Activated CD4-positive, alpha-beta memory T cell treated with anti-CD3 and anti-CD28 coated beads for 36 hours (primary cell): ENCODE measurements around the gene TIAM1. TPM values are rescaled to one million over a fixed set of nuclear protein-coding genes. Genes with fewer than 3 reads are reported as not detected.

Experiments used
- CTCF ChIA-PET: fragments of 350-600 bp; sonication (Branson Sonifier 250); formaldehyde crosslinking; loops from one replicate; lab custom pipeline; 2021; ENCODE audit warnings: antibody characterized with exemption, inconsistent platforms; lab: Charles Lee
- POLR2A ChIA-PET: fragments of 350-600 bp; sonication (Branson Sonifier 250); formaldehyde crosslinking; loops from one replicate; lab custom pipeline; 2021; ENCODE audit warnings: antibody characterized with exemption; lab: Charles Lee
- DNase-seq: peaks from one replicate; pipeline ENCODE4 v3.0.0-alpha.2; 2020
- H3K27ac Mint-ChIP-seq: one replicate; pipeline ENCODE4 v1.8.0; 2021; ENCODE audit warnings: mixed read lengths
- H3K27me3 Mint-ChIP-seq: one replicate; pipeline ENCODE4 v1.8.0; 2021; ENCODE audit warnings: mixed read lengths
- H3K36me3 Mint-ChIP-seq: one replicate; pipeline ENCODE4 v1.8.0; 2021; ENCODE audit warnings: mixed read lengths
- H3K4me1 Mint-ChIP-seq: one replicate; pipeline ENCODE4 v1.8.0; 2021; ENCODE audit warnings: low read depth, mixed read lengths
- H3K4me3 Mint-ChIP-seq: one replicate; pipeline ENCODE4 v1.8.0; 2021; ENCODE audit warnings: mild to moderate bottlenecking, mixed read lengths
- H3K9me3 Mint-ChIP-seq: one replicate; pipeline ENCODE4 v1.8.0; 2021; ENCODE audit warnings: mixed read lengths
- intact Hi-C: fragments of 100-400 bp; cut with micrococcal nuclease; formaldehyde crosslinking; loops from one replicate; pipeline ENCODE4 v1.15.1; 2023
- total RNA-seq, 2 experiments: library from RNA; stranded (reverse); gene quantifications; one replicate each; pipeline ENCODE4 v1.2.3, GENCODE V29; 2021

Gene TIAM1
- total RNA-seq, 2 experiments from 2014 or later: 74.8 to 74.9 TPM

GRCh38 chr21:31141389-31142000 lies 202.6 kb downstream of the TIAM1 start:
- ChIA-PET CTCF (interaction anchor here (0.6 kb wide), 1 partner anchor 38 kb away, joined by 3 read pairs; no protein-coding TSS in a partner anchor), POLR2A (interaction anchor here (0.7 kb wide), 1 partner anchor 9 kb away, joined by 3 read pairs; no protein-coding TSS in a partner anchor)

GRCh38 chr21:31140676-31141075 lies 203.4 kb downstream of the TIAM1 start:
- H3K4me3 Mint-ChIP-seq: no peak overlapping the region
- peak overlapping the region; percentile 1 for H3K27ac Mint-ChIP-seq
- H3K9me3 Mint-ChIP-seq: no peaks in the 10 kb centered on the region
- peaks cover 49% of the 10 kb centered on the region for H3K36me3 Mint-ChIP-seq
- ChIA-PET POLR2A (interaction anchor here (0.7 kb wide), 1 partner anchor 9 kb away, joined by 3 read pairs; no protein-coding TSS in a partner anchor), CTCF (no interaction called here)
- intact Hi-C loops: no loop called here
- DNase-seq: no peak
- no peaks in the 10 kb centered on the region for H3K27me3 Mint-ChIP-seq
- H3K4me1 Mint-ChIP-seq: peaks cover 34% of the 10 kb centered on the region

More at GRCh38 chr21:31141389-31142000, 202.6 kb downstream of the TIAM1 start:
- peak overlapping the region; percentile 56 for H3K27ac Mint-ChIP-seq
- no peaks in the 10 kb centered on the region for H3K9me3 Mint-ChIP-seq
- no peak overlapping the region for H3K4me3 Mint-ChIP-seq
- DNase-seq: no peak
- intact Hi-C loops: no loop called here
- H3K4me1 Mint-ChIP-seq: peaks cover 33% of the 10 kb centered on the region
- peaks cover 49% of the 10 kb centered on the region for H3K36me3 Mint-ChIP-seq
- no peaks in the 10 kb centered on the region for H3K27me3 Mint-ChIP-seq

- Mint-ChIP-seq H3K9me3 (no peaks in the 10 kb centered on the region), H3K27me3 (no peaks in the 10 kb centered on the region), H3K36me3 (peaks cover 55% of the 10 kb centered on the region), H3K4me3 (no peak overlapping the region), H3K4me1 (peaks cover 38% of the 10 kb centered on the region), H3K27ac (peak overlapping the region; percentile 19)
- ChIA-PET CTCF (no interaction called here), POLR2A (no interaction called here)
- DNase-seq: no peak
- intact Hi-C loops: no loop called here
Measured at GRCh38 chr21:31140025-31140424, 204.0 kb downstream of the TIAM1 start.

- no peak overlapping the region for H3K27ac Mint-ChIP-seq
- H3K4me3 Mint-ChIP-seq: no peak overlapping the region
- peaks cover 71% of the 10 kb centered on the region for H3K36me3 Mint-ChIP-seq
- intact Hi-C loops: no loop called here
- ChIA-PET CTCF (interaction anchor here (1.1 kb wide), 1 partner anchor 39 kb away, joined by 3 read pairs; no protein-coding TSS in a partner anchor), POLR2A (no interaction called here)
- no peak for DNase-seq
- no peaks in the 10 kb centered on the region for H3K27me3 Mint-ChIP-seq
- peaks cover 57% of the 10 kb centered on the region for H3K4me1 Mint-ChIP-seq
- H3K9me3 Mint-ChIP-seq: no peaks in the 10 kb centered on the region
Measured at GRCh38 chr21:31137960-31138359, 206.1 kb downstream of the TIAM1 start.

GRCh38 chr21:31136891-31137290 lies 207.2 kb downstream of the TIAM1 start:
- no peak for DNase-seq
- no peak overlapping the region for H3K27ac Mint-ChIP-seq
- no peak overlapping the region for H3K4me3 Mint-ChIP-seq
- ChIA-PET CTCF (interaction anchor here (1.0 to 1.1 kb wide), 2 partner anchors 38 to 47 kb away, joined by 3 read pairs; no protein-coding TSS in a partner anchor), POLR2A (no interaction called here)
- no peaks in the 10 kb centered on the region for H3K9me3 Mint-ChIP-seq
- peaks cover 74% of the 10 kb centered on the region for H3K36me3 Mint-ChIP-seq
- H3K27me3 Mint-ChIP-seq: no peaks in the 10 kb centered on the region
- H3K4me1 Mint-ChIP-seq: peaks cover 63% of the 10 kb centered on the region
- intact Hi-C loops: no loop called here

GRCh38 chr21:31135531-31136184 lies 208.4 kb downstream of the TIAM1 start:
- peaks cover 64% of the 10 kb centered on the region for H3K4me1 Mint-ChIP-seq
- DNase-seq: no peak
- ChIA-PET POLR2A (interaction anchor here (0.7 to 1.0 kb wide), 2 partner anchors 41 to 85 kb away, joined by 4 read pairs; no protein-coding TSS in a partner anchor), CTCF (interaction anchor here (1.0 to 1.1 kb wide), 2 partner anchors 36 to 48 kb away, joined by 3 read pairs; no protein-coding TSS in a partner anchor)
- H3K27ac Mint-ChIP-seq: no peak overlapping the region
- no peaks in the 10 kb centered on the region for H3K27me3 Mint-ChIP-seq
- intact Hi-C loops: no loop called here
- peaks cover 77% of the 10 kb centered on the region for H3K36me3 Mint-ChIP-seq
- no peaks in the 10 kb centered on the region for H3K9me3 Mint-ChIP-seq
- no peak overlapping the region for H3K4me3 Mint-ChIP-seq

- peak; percentile 40 for DNase-seq
- Mint-ChIP-seq H3K4me3 (peak overlapping the region; percentile 64), H3K27ac (peak overlapping the region; percentile 95), H3K27me3 (no peaks in the 10 kb centered on the region), H3K9me3 (no peaks in the 10 kb centered on the region), H3K4me1 (peaks cover 65% of the 10 kb centered on the region), H3K36me3 (peaks cover 84% of the 10 kb centered on the region)
- POLR2A ChIA-PET: interaction anchor here (0.8 to 1.5 kb wide), 6 partner anchors 23 to 51 kb away, joined by 3 to 5 read pairs (median 4); no protein-coding TSS in a partner anchor
- intact Hi-C loops: loop anchor here (1.0 to 2.0 kb wide), 6 partner anchors 26 to 600 kb away; no protein-coding TSS in a partner anchor
- CTCF ChIA-PET: interaction anchor here (0.6 to 2.5 kb wide), 8 partner anchors 23 to 447 kb away, joined by 3 to 11 read pairs (median 6); no protein-coding TSS in a partner anchor
Measured at GRCh38 chr21:31133243-31133830, 210.7 kb downstream of the TIAM1 start.

GRCh38 chr21:31132574-31133242 lies 211.4 kb downstream of the TIAM1 start:
- peak; percentile 82 for DNase-seq
- peak overlapping the region; percentile 64 for H3K4me3 Mint-ChIP-seq
- peaks cover 88% of the 10 kb centered on the region for H3K36me3 Mint-ChIP-seq
- peaks cover 65% of the 10 kb centered on the region for H3K4me1 Mint-ChIP-seq
- intact Hi-C loops: loop anchor here (1.0 to 2.0 kb wide), 6 partner anchors 27 to 601 kb away; no protein-coding TSS in a partner anchor
- CTCF ChIA-PET: interaction anchor here (0.6 to 2.5 kb wide), 9 partner anchors 16 to 448 kb away, joined by 3 to 11 read pairs (median 3); no protein-coding TSS in a partner anchor
- no peaks in the 10 kb centered on the region for H3K27me3 Mint-ChIP-seq
- H3K9me3 Mint-ChIP-seq: no peaks in the 10 kb centered on the region
- peak overlapping the region; percentile 95 for H3K27ac Mint-ChIP-seq
- POLR2A ChIA-PET: interaction anchor here (0.5 to 1.7 kb wide), 9 partner anchors 8 to 193 kb away, joined by 3 to 5 read pairs (median 3); no protein-coding TSS in a partner anchor

- POLR2A ChIA-PET: no interaction called here
- Mint-ChIP-seq H3K27me3 (no peaks in the 10 kb centered on the region), H3K4me3 (peak overlapping the region; percentile 50), H3K4me1 (peaks cover 60% of the 10 kb centered on the region), H3K36me3 (peaks cover 79% of the 10 kb centered on the region), H3K27ac (peak overlapping the region; percentile 95), H3K9me3 (no peaks in the 10 kb centered on the region)
- intact Hi-C loops: loop anchor here (1.0 to 2.0 kb wide), 4 partner anchors 14 to 525 kb away; no protein-coding TSS in a partner anchor
- DNase-seq: no peak
- CTCF ChIA-PET: interaction anchor here (0.8 kb wide), 1 partner anchor 60 kb away, joined by 3 read pairs; no protein-coding TSS in a partner anchor
Measured at GRCh38 chr21:31130821-31131220, 213.2 kb downstream of the TIAM1 start.

GRCh38 chr21:31128234-31128633 lies 215.8 kb downstream of the TIAM1 start:
- peaks cover 79% of the 10 kb centered on the region for H3K36me3 Mint-ChIP-seq
- no peak for DNase-seq
- no peaks in the 10 kb centered on the region for H3K9me3 Mint-ChIP-seq
- intact Hi-C loops: no loop called here
- POLR2A ChIA-PET: no interaction called here
- H3K27ac Mint-ChIP-seq: no peak overlapping the region
- CTCF ChIA-PET: interaction anchor here (1.0 kb wide), 1 partner anchor 29 kb away, joined by 3 read pairs; no protein-coding TSS in a partner anchor
- no peaks in the 10 kb centered on the region for H3K27me3 Mint-ChIP-seq
- H3K4me3 Mint-ChIP-seq: no peak overlapping the region
- peaks cover 37% of the 10 kb centered on the region for H3K4me1 Mint-ChIP-seq

GRCh38 chr21:31124010-31124409 lies 220.1 kb downstream of the TIAM1 start:
- POLR2A ChIA-PET: no interaction called here
- H3K27ac Mint-ChIP-seq: peak overlapping the region; percentile 35
- no peak for DNase-seq
- H3K36me3 Mint-ChIP-seq: peaks cover 72% of the 10 kb centered on the region
- no peaks in the 10 kb centered on the region for H3K4me1 Mint-ChIP-seq
- no peaks in the 10 kb centered on the region for H3K27me3 Mint-ChIP-seq
- H3K9me3 Mint-ChIP-seq: no peaks in the 10 kb centered on the region
- H3K4me3 Mint-ChIP-seq: no peak overlapping the region
- intact Hi-C loops: no loop called here
- CTCF ChIA-PET: interaction anchor here (1.0 kb wide), 1 partner anchor 56 kb away, joined by 3 read pairs; no protein-coding TSS in a partner anchor
